HG03175 (cell line): ENCODE results near the gene TRPV2.

Source experiments
- ATAC-seq: cut with Tn5 transposase; IDR thresholded peaks from one replicate; pipeline ENCODE4 v1.9.1; 2021; ENCODE audit warnings: mild to moderate bottlenecking, moderate library complexity; ENCODE audit not compliant: unreplicated experiment

TRPV2 gene

DNA sequence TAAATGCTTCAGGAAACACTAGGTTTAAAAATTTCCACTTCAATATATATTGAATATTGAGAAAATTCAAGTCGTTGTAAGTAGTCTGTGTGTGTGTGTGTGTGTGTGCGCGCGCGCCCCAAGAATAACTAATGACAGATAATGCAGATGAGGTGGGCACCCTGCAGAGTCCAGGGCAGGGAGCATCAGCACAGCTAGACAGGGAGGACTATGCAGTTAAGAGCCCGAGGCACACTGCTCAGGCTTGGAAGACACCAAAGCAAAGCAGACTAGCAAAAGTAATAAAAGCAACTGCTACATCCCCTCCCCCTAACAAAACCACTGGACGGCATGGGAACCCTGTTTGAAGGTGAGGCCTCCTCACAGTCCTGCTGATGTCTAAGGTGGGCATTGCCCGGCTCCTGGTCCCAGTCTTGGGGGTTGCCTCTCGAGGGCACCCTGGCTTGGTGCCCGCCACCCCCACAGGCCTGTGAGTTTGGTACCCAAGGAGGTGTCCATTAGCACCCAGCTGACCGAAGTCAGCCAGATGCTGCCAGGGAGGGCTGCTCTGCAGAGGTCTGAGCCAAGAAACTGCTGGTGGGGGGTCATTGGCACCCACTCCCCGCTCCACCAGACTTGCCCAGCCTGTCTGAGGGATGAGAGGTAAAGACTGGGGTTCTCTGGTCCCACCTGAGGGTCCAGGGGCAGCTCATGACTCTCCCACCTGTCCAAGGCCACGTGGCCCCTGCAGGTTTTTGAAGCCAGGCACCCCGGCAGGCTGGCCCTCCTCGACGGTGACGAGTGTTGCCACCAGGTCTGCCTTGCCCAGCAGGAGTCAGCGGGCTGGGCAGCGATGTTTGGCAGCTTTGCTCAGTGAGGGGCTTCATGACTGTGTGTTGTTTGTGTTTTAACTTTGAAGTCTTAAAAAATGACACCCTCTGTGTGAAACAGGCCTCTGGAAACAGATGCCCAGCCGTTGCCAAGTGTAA lies 58.0 kb downstream of the TRPV2 start:
- ATAC-seq: no peak

GRCh38 chr17:16474012-16474725 lies 58.8 kb downstream of the TRPV2 start:
- no peak for ATAC-seq

GRCh38 chr17:16475179-16475704 lies 59.9 kb downstream of the TRPV2 start:
- ATAC-seq: no peak

DNA sequence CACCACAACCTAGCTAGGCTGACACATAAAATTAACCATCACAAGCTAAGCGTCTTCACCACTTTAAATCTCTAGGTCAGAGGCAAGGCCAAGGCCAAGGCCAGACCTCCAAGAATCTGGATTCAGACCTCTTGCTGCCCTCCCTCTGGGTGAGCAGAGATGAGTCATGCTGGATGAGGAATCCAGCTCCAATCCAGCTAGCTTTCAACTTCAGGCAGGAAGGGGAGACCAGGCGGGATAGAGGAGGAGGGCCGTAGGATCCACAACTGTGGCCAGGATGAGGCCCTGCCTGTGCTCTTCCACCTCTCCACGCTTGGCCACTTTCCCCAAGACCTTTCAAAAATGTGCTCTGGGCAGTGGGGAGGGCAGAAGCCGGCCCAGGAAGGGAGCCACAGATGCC lies 61.9 kb downstream of the TRPV2 start:
- ATAC-seq: no peak

DNA sequence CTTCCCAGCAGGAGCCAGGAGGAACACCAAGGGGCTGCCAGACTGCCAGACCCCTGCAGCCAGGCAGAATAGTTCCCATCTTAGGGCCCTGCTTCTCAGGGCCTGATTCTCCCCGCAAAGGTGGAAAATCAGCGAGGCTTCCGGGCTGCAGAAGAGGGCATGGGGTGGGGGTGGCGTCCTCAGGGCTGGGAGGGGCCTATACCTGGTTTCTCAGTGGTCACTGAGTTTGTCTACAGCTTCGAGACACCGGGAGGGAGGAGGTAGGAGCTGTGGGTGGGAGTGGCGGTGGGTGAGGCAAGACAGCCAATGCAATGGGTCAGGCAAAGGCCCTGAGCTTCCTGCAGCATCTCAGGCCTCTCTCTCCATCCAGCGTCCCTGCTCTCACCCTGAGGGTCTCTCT lies 62.3 kb downstream of the TRPV2 start:
- no peak for ATAC-seq

DNA sequence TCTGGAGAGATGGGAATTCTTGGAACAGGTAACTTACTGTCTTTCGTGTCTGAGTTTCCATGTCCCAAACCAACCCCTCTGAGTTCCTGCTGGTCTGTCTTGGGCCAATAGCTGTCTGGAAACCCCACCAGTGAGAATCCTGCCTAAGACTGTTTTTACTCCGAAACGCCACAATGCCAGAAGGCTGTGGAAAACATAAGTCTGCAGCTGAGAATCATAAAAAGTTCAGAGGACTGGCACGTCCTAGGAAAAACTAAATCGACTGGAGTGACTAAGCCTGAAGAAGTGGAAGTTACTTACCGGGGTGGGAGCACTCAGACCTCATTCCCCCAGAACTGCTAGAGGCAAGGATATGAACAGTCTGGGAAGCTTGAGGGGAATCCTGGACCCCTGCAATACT lies 63.3 kb downstream of the TRPV2 start:
- ATAC-seq: no peak

GRCh38 chr17:16479264-16479663 lies 63.9 kb downstream of the TRPV2 start:
- no peak for ATAC-seq

DNA sequence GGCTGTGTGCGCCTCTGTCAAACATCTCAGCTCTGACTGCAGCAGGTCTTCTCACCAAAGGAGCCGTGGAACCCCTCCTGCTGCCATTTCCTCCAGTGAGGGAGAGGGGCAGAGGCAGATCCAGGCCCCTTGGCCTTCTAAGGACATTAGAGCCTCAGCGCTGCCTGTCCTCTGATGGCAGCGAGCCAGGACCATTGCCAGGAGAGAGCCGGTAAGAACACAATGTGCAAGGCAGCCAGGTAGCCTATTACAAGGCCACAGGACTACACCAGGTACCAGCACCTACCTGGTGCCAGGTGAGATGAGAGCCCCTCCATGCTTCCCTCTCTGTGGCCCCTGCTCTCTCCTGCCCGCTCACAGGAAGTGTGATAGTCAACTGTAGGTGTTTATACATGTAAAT lies 65.6 kb downstream of the TRPV2 start:
- ATAC-seq: no peak

GRCh38 chr17:16482253-16482652 lies 66.9 kb downstream of the TRPV2 start:
- no peak for ATAC-seq

- no peak for ATAC-seq
Observed at GRCh38 chr17:16483021-16483645, 67.8 kb downstream of the TRPV2 start.

DNA sequence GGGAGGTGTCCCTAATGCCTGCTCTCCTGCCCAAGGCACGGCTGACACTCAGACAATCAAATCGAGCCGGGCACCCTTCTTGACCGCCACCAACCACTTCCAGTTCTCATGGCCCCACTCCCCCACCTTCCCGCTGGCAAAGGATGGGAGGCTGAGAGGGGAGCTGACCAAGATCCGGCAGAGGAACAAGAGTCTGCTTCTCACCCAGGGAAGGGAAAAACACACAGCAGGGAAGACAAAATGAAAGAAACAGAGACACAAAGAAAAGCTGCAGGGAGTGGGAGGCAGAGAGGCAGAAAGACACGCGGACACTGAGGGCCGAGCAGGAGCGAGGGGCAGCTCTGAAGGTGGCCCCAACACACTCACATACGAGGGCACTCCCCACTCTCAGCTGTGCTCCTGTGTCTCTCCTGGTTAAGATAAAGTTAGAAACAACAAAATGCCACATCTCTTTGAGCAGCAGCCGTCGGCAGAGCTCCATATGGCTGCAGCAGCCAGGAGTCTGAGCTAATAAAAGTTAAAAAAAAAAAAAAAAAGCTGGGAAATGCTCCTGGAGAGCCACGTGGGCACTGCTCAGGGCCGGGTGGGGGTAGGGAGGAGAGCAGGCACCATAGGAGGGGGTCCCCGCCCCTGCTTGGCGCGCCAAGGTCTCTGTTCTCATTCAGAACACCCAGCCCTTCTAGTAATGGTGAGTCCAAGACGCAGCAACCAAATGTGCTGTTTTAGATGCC lies 69.2 kb downstream of the TRPV2 start:
- no peak for ATAC-seq
